Measurements from ENCODE around the gene YTHDF2. TPM values are rescaled to one million over a fixed set of nuclear protein-coding genes. Genes with fewer than 3 reads are reported as not detected.

The YTHDF2 gene
- total RNA-seq, 1 experiment from 2014 or later, result 90.6 TPM

- TF ChIP-seq, protein P1, sequence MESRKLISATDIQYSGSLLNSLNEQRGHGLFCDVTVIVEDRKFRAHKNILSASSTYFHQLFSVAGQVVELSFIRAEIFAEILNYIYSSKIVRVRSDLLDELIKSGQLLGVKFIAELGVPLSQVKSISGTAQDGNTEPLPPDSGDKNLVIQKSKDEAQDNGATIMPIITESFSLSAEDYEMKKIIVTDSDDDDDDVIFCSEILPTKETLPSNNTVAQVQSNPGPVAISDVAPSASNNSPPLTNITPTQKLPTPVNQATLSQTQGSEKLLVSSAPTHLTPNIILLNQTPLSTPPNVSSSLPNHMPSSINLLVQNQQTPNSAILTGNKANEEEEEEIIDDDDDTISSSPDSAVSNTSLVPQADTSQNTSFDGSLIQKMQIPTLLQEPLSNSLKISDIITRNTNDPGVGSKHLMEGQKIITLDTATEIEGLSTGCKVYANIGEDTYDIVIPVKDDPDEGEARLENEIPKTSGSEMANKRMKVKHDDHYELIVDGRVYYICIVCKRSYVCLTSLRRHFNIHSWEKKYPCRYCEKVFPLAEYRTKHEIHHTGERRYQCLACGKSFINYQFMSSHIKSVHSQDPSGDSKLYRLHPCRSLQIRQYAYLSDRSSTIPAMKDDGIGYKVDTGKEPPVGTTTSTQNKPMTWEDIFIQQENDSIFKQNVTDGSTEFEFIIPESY (IDR thresholded peaks at IDR 0.05; ENCODE audit: extremely low read depth, insufficient replicate concordance, low read length), result no peak
These were observed 41.3 kb downstream of the YTHDF2 start (continued) for GRCh38 chr1:28778021-28778420.

DNA sequence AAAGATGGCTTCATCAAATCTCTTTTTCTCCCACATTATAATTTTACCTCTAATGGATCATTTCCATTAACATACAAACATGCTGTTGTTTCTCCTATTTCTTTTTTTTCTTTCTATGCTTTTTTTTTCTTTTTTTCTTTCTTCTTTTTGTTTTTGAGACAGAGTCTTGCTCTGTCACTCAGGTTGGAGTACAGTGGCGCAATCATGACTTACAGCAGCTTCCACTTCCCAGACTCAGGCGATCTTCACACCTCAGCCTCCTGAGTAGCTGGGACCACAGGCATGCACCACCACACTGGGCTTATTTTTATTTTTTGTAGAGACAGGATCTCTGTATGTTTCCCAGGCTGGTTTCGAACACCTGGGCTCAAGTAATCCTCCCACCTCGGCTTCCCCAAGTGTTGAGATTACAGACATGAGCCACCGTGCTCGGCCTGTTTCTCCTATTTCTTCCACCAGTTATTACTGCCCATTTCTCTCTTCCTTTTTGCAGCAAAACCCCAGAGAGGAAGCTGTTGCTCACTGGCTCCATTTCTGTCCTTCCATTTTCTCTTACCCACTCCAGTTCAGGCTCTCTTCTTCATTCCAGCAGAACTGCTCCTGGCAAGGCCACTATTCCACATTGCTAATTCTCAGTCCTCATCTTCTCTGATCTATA lies 43.1 kb downstream of the YTHDF2 start:
- peaks cover 0 to 3% of the 10 kb centered on the region in 2 experiments; a peak in 1 of 4 replicates for H3K4me1 ChIP-seq (ENCODE audit: control insufficient read depth in 1 of 2, insufficient read depth in 2 of 2, low read length in 2 of 2)
- intact Hi-C loops (cut with micrococcal nuclease), result no loop called here
- H2AFZ ChIP-seq (ENCODE audit: low read depth, low read length, poor library complexity, severe bottlenecking), result no peak overlapping the region
- no peak overlapping the region for H3K9ac ChIP-seq (ENCODE audit: low read length)
- no peak for DNase-seq (ENCODE audit: low read depth, low spot score)
- H3K27me3 ChIP-seq (ENCODE audit: insufficient read depth, low read length), result no peaks in the 10 kb centered on the region
- ATAC-seq, result no peak
- H3K4me3 ChIP-seq (replicated peaks in 1 of 2; ENCODE audit: low read depth in 1 of 2, low read length in 2 of 2), result no peak overlapping the region
- no TSS peak for BruUV-seq (replicated peaks)
- H3K27ac ChIP-seq (ENCODE audit: low read depth, low read length), result no peak overlapping the region
- no peaks in the 10 kb centered on the region for H4K20me1 ChIP-seq (ENCODE audit: insufficient read depth)
- no peaks in the 10 kb centered on the region for H3K9me2 ChIP-seq (ENCODE audit: insufficient read depth)
- H3K4me2 ChIP-seq (ENCODE audit: low read length), result no peak overlapping the region
- ChIA-PET CTCF (no interaction called here), POLR2A (no interaction called here), RAD21 (ENCODE audit: low non-redundant PET in 1 of 2, low total read pairs in 2 of 2, uncharacterized antibody in 2 of 2, unreplicated experiment in 2 of 2) (no interaction called here)
- H3K9me3 ChIP-seq (ENCODE audit: control insufficient read depth in 1 of 2, insufficient read depth in 1 of 2, low read depth in 1 of 2, low read length in 2 of 2), result no peaks in the 10 kb centered on the region
- H3K36me3 ChIP-seq (ENCODE audit: control insufficient read depth in 1 of 2, insufficient read depth in 2 of 2, low read length in 2 of 2), result peaks cover 2 to 3% of the 10 kb centered on the region in 2 experiments; a peak in 3 of 4 replicates
- no peaks in the 10 kb centered on the region for H3K79me2 ChIP-seq (ENCODE audit: insufficient read depth, low read length)
- TF ChIP-seq YY1 (IDR thresholded peaks at IDR 0.05; ENCODE audit: extremely low read depth, insufficient replicate concordance, low read depth, low read length) (no peak), SRF (IDR thresholded peaks at IDR 0.05; ENCODE audit: low read depth) (no peak), EZH2phosphoT487 (IDR thresholded peaks at IDR 0.05; ENCODE audit: borderline replicate concordance) (no peak), EGR1 (IDR thresholded peaks at IDR 0.05; ENCODE audit: low read depth) (no peak), CBX3 (IDR thresholded peaks at IDR 0.05; ENCODE audit: low read depth) (no peak), TCF7L2 (IDR thresholded peaks at IDR 0.05; ENCODE audit: borderline replicate concordance, extremely low read depth, insufficient read depth, insufficient read length) (no peak), RAD21 (IDR thresholded peaks at IDR 0.05; ENCODE audit: low read depth) (no peak), CEBPB (IDR thresholded peaks at IDR 0.05; ENCODE audit: low read depth) (no peak), REST (IDR thresholded peaks at IDR 0.05; ENCODE audit: low read depth) (no peak), EZH2 (IDR thresholded peaks at IDR 0.05) (no peak), FOSL1 (IDR thresholded peaks at IDR 0.05; ENCODE audit: low read depth) (no peak), POLR2A (IDR thresholded peaks at IDR 0.05; ENCODE audit: borderline replicate concordance, extremely low read depth, insufficient read depth, insufficient read length) (no peak), SIN3A (IDR thresholded peaks at IDR 0.05; ENCODE audit: low read depth) (no peak), SP1 (IDR thresholded peaks at IDR 0.05; ENCODE audit: low read depth) (no peak)
- TF ChIP-seq, protein P1 (IDR thresholded peaks at IDR 0.05; ENCODE audit: extremely low read depth, insufficient replicate concordance, low read length), result no peak
- TF ChIP-seq, protein P2, sequence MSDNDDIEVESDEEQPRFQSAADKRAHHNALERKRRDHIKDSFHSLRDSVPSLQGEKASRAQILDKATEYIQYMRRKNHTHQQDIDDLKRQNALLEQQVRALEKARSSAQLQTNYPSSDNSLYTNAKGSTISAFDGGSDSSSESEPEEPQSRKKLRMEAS (IDR thresholded peaks at IDR 0.05), result no peak
- TF ChIP-seq, protein P3, sequence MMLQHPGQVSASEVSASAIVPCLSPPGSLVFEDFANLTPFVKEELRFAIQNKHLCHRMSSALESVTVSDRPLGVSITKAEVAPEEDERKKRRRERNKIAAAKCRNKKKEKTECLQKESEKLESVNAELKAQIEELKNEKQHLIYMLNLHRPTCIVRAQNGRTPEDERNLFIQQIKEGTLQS (IDR thresholded peaks at IDR 0.05), result no peak
